Glomerular visceral epithelial cell (primary cell): ENCODE results near the gene KRT26.
"Not testable (repeated sequence)": the region's sequence is repeated elsewhere in the genome, so short reads cannot be mapped to it uniquely, and the experiment has no call there.

Source experiments
- DNase-seq: peaks from one replicate; pipeline ENCODE4 v3.0.0-alpha.2; 2016; ENCODE audit errors: extremely low spot score

KRT26 gene

DNA sequence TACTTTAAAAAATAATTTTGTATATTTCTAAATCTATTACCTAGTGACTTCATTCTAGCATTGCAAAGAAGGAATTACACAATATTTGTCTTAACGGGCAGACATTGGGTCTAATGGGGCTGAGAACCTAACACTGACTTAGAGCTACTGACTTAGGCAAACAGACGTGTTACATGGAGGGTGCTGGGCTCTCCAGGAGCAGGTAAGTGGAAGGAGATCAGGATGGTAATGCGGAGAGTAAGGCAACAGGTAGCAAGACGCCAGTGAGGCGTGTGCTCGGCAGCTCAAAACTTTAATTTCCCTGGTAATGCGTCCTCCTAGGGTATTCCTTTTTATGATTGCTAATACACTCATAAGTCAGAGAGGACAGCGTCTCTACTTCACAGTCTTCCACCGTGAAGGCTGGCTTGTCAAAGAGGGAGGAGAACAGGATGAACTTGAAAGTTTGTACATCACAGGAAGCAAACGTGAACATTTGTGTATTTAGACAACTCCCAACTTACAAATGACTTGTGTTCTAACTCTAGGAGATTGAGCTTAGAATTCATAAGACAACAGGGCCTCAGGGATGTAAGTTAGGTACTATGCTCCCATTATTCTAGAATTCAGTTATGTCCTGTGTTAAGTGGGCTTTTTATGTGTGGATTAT lies 23.1 kb upstream of the KRT26 start:
- DNase-seq, result no peak

DNA sequence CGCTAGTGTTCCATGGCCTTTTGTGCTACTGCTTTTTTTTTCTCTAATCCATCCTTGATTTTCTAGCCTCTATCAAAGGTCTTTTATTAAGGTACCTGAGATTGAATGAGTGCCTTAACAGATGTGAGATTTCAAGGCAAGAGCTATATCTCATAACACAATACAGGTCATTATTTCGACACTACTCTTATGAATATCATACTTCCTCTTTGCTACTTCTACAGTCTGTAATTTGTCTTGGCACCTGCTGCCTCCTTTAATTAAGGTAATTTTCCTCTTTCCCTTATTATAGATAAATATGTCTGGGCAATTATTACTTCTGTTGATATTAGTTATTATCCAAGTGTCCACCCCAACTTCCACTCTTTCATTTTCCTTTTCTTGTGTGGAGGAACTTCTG lies 22.5 kb upstream of the KRT26 start:
- no peak for DNase-seq

DNA sequence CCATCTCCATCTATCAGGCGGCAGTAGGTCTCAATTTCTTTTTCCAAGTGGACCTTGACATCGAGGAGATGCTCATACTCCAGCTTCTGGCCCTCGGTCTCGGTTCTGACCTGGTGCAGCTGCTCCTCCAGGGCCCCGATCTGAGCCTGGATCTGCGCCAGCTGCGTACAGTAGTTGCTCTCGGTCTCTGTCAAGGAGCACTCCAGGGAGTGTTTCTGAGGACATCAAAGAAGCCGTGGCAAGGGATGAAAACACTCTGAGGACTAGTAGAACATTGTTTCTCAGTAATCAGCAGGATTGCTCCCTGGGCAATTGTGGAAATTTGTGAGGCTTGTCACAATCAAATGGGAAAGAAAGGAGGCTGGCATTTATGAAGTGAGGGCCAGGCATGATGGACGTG lies 21.8 kb upstream of the KRT26 start:
- no peak for DNase-seq

DNA sequence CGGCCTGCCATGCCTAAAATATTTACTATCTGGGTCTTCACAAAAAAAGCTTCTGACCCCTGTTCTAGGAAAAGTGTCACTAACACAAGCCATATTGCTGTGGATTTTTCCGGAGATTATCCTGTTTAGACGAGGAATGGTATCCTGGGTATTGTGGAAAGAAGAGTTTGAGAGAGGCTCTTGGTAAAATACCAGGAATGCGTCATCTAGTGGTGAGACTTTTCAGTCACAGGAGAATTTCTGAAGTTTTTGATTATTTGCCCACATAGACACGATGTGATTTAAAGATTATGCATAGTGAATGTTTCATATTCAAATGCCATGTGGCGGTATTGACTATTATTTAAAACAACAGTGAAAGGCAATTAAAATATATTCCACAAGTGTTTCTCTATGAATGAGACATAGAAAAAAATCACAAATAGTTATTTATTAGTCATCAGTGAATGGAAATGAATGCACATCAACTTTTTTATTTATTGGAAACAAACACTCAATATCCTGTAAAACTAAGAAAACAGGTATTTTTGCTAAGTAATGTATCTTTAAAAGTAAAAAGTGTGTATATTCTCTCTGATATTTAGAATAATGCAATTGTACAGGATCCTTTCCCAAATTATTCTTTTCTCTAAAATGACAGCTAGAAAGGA lies 19.9 kb upstream of the KRT26 start:
- peak; percentile 54 for DNase-seq

DNA sequence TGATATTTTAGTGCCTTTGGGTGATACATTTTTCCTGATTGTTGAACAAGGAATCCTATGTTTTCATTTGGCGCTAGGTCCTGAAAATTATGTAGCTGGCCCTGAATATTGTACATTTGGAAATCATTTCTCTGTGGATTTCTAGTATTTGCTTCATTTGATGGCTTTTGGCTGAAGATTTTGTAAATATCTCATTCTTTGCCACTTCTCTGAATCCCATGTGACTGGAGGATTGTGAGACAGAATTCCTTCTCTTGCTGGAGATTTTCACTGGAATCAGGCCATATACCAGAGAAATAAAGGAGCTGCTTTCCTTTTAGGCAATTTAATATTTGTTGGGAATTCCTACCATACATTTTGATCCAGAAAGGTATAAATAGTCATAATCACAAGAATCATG lies 19.1 kb upstream of the KRT26 start:
- DNase-seq, result no peak

DNA sequence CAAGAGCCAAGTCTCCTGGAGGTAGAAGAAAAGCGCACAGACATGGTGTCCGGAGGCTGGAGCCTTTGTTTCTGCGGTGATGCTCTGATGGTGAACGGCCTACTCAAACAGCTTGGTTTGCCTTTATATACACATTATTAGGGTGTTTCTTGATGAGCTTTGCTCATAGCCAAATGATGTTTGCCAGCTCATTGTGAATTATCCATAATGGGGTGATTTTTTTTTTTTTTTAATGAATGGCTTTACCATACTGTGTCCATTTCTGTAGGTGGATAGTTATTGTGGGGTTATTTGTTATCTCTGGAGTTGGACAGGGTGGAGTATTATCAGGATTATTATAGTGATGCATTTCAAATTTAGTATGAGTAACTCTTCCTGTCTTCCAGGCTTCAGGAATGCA lies 10.4 kb upstream of the KRT26 start, which contains the start of gene KRT27:
Gene KRT27, minus strand, starts transcription at position 101 of the 400 bp plus-strand sequence. Its CDS starts 57 bp downstream, at position 44.
- DNase-seq, result no peak

DNA sequence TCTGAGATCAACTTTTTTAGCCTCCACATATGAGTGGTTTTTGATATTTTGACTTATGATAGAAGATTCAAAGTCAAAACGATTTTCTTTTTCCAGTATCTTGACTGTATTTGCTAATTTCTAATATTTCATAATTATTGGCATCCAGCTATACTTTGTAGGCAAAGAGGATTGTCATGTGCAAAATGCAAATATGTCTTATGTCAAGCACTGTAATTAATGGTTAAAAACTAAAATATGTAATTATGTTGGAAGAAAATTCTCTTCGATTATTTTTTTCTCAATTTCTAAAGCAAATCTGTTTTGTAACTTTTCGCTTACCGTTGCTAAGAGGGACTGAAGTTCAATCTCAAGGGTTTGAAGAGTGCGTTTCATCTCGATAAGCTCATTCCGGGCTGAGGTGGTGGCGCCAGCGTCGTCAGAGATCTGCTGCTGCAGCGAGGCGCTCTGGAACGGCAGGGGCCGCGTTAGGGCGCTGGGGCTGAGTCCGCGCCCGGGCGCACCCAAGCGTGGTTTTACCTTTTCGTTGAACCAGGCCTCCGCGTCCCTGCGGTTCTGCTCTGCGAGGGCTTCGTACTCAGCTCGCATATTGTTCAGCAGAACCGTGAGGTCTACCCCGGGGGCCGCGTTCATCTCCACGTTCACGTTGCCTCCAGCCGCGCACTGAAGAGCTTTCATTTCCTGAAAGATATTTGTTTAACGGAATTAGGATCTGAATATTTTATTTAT lies 7.3 kb upstream of the KRT26 start:
- DNase-seq, result no peak

DNA sequence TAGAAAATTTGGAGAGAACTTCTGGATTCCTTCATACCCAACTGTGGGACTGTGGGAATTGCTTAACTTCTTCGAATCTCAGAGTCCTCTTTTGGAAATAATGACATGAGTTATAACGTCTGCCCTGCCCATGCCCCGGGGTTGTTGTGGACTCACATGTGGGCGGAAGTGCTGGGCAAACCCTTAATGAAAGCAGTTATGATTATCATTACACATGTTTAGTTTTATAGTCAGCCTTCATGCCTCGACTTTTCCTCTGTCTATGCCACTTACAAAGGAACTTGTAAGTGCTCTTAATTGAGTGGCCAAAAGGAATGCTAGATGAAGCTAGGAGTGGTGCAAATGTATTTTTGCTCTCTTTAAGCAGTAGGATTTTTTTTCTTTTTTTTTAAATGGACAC lies 6.5 kb upstream of the KRT26 start:
- DNase-seq, result no peak

DNA sequence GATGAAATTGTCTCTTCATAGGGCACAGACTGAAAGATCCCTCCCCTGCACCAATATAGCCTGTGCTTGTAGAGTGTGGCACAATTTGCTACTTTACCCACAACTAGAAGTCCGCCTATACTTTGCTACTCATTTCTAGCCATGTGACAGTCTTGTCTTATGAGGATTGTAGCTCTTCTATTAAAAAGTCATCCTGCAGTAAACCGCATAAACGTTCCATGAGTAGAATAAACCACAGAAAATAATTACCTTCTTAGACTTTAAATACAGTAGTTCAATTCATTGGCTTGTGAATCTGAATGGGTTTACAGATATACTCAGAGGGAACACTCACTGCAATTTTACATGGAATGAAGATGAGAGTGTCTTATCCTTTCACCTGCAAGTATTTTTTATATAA lies 6.0 kb upstream of the KRT26 start:
- no peak for DNase-seq

DNA sequence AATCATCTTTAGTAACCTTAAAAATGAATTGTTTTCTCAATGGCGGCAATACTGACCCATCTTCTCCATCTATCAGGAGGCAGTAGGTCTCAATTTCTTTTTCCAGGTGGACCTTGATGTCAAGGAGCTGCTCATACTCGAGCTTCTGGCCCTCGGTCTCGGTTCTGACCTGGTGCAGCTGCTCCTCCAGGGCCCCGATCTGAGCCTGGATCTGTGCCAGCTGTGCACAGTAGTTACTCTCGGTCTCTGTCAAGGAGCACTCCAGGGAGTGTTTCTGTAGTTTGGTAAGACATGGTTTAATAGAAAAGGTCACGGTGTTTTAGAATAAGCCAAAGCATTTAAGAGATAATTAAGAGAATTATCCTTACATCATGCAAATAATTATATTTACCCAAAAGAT lies 5.5 kb upstream of the KRT26 start:
- DNase-seq, result no peak

DNA sequence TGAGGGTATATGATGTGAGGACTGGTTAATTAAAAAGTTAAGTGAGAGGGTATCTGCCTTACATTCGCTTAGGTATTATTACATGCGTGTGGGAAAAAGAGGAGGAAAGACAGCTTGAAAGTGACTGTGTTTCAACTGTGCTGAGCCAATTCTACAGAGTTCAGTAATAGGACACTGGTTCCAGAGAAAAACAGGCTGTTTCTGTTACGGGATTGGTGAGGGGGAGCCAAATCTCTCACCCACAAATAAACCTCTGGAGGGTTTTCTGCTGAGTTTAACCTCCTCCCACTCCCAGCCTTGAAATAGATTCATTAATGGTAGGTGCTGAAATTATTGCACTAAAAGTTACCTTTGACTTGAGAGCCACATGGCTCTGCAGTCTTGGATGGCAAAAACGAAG lies 3.9 kb upstream of the KRT26 start:
- no peak for DNase-seq

DNA sequence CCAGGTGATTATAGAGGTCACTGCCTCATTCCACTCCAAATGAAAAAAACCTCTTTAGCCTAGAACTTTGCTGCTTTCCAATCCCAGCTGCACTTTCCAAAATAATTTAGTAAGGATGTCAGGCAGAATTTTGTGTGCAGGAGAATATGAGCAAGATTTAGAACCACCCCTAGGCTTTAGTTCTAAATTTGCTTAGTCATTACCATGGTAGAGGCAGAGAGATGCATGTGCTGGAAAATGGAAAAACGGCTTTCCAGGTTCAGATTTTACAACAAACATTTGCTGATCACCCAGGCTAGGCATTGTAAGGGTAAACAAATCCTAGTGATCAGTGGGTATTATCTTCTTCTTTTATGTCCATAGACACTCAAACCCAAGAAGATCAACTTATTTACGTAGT lies 6.3 kb downstream of the KRT26 start:
- DNase-seq, result no peak

DNA sequence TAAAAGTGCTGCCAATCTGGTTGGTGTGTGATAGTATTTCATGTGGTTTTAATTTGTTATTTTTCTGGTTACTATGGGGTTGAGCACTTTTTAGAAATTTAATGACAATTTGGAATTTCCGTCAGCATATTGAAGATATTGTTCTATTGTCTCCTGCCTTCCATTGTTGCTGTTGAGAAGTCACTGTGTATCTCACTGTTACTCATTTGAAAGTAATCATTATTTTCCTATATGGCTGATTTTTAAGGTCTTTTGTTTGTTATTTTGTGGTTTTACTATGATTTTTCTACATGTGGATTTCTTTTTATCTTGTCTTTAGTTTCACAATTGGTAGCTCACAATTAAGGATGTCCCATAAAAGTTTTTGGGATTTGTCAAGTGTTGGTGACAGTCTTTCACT lies 8.2 kb downstream of the KRT26 start:
- DNase-seq, result no peak

DNA sequence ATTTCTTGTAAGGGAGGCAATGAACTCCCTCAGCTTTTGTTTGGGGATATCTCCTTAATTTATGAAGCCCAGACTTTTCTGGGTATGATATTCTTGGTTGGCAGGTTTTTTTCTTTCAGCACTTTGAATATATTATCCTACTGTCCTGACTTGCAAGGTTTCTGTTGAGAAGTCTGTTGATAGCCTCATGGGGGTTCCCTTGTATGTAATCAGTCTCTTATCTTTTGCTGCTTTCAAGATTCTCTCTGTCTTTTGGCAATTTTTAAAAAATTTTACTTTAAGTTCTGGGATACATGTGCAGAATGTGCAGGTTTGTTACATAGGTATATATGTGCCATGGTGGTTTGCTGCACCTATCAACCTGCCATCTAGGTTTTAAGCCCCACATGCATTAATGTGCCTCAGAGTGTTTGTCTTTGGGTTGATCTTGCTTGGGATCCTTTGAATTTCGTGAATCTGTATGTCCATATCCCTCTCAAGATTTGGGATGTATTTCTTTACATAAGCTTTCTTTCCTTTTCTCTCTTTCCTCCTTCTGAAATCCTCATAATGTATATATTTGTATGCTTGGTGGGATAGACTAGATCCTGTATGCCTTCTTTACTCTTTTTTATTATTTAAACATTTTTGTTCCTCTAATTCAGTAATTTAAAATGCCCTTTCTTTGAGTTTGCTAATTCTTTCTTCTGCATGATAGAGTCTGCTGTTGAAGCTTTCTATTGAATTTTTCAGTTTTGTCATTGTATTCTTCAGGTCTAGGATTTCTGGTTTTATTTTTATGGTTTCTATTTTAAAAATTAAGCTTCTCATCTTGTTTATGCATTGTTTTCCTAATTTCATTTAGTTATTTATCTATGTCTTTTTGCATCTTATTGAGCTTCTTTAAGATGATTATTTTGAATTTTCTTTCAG lies 11.6 kb downstream of the KRT26 start:
- no peak for DNase-seq

DNA sequence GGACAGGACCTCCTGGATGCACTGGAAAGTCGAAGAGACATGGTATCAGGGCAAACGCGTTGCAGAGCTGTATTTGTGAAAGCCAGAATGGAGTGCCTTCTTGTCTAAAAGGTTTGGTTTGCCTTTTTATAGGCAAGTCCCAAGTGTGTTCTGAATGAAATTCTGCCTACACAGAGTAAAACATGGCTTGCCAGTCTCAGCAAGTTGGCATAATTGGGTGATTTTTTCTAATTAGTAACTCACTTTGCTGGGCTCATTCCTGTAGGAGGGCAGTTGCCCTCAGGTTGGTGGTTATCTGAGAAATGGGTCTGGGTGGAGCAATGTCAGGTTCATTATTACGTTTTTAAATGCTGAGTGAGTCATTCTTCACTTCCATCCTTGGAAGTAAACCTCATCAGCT lies 16.8 kb downstream of the KRT26 start, which contains the start of gene KRT25:
Gene KRT25, minus strand, starts transcription at position 101 of the 400 bp plus-strand sequence. Its CDS starts 60 bp downstream, at position 41.
- no peak for DNase-seq

DNA sequence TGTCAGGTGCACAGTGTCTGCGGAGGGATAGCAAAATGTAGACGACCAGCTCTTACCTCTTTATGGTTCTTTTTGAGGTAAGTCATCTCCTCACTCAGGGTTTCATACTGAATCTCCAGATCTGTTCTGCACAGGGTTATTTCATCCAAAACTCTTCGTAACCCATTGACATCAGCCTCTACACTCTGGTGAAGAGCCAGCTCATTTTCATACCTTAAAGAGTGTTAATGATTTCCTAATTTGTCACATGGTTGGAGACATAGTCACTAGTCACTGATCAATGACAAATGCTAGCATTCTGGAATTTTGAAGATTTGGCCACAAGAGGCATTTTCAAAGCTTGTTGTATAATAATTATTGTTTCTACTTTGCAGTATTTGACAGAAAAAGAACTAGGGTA lies 18.2 kb downstream of the KRT26 start:
- DNase-seq, result no peak

DNA sequence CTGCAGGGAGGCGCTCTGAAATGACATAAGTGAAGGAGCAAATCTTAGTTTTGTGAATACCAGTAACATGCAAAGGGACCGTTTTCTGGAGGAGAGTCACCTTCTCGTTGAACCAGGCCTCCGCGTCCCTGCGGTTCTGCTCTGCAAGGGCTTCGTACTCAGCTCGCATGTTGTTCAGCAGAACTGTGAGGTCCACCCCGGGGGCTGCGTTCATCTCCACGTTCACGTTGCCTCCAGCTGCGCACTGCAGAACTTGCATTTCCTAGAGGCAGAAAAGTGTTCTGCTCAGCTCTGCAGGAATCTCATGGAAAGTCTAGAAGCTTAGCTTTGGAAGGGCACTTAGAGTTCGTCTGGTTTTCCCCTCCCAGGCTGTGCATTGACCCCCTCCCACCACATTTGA lies 20.9 kb downstream of the KRT26 start:
- no peak for DNase-seq

DNA sequence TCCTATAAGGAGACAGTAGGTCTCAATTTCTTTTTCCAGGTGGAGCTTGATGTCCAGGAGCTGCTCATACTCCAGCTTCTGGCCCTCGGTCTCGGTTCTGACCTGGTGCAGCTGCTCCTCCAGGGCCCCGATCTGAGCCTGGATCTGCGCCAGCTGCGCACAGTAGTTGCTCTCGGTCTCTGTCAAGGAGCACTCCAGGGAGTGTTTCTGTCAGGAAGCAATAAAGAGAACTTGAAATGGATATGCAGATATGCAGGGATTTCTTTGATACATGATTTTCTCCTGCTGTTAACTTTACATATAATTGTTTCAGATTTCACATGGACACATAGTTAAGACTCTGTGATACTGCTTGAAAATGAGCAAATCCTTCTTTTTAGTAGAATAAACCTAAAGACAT lies 21.6 kb downstream of the KRT26 start:
- no peak for DNase-seq

DNA sequence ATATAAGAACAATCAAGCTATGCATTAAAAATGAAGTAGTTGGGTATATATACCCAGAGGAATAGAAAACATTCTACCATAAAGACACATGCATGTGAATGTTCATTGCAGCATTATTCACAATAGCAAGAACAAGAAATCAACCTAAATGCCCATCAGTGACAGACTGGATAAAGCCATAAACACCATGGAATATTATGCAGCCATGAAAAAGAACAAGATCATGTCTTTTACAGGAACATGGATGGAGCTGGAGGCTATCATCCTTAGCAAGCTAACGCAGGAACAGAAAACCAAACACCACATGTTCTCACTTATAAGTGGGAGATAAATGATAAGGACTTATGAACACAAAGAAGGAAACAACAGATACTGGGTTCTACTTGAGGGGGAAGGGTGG lies 23.3 kb downstream of the KRT26 start:
- not testable (repeated sequence) for DNase-seq

DNA sequence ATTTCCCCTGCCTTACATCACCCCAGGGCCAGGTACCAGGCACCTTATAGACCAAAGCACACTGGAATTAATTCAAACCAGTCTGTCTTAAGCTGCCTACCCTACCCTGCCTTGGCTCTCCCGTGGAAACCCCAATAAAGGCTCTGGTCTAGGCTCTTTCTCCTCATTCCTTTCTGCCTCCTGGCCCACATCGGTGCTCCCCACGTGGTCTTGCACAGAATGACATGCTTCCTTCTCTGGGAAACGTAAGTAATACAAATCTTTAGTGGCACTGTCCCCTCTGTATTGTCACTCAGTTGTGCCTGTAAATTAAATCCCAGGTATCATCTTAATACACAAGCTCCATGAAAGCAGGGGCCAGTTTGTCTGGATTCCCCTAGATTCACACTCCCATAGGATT lies 33.4 kb downstream of the KRT26 start:
- no peak for DNase-seq

DNA sequence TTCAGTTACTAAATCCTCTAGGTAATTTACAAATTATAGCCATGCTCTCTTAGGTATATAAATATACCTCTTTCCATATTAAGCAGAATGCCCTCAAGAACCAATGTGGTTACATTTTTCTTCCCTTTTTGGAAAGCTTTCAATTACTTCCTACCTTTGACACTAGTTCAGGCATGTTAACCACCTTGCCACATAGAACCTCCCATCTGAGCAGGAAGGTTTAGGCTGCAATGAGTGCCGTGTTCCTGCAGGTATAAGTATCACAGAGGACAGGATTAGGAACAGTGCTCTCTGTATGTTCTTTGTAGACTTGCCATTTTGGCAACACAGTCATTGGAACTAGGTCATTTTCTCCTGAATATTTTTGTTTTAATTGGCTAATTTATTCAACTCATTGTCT lies 37.0 kb downstream of the KRT26 start:
- DNase-seq, result no peak

DNA sequence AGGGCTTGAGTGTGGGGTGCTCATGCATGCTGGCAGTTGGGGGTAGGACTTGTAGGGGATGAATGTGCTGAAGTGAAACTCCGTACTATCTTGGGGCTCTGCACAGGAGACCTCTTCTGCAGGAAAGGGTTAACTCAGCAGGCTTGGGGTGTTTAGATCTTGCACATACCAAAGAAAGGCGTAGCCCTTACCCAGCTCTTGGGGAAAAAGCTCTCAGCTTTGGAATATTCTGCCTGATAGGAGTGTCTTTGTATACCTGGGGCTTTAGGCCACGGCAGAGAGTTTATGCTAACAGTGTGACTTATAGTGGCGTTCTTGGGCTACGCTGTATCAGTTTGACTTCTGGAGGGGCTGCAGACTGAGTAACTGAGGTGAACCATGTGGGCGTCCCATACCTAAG lies 38.0 kb downstream of the KRT26 start:
- no peak for DNase-seq
